ENCODE data around the gene GCDH. TPM values are rescaled to one million over a fixed set of nuclear protein-coding genes. Genes with fewer than 3 reads are reported as not detected.

Gene GCDH
- polyA plus RNA-seq (9.9 to 16.8 TPM (median 11.5 TPM) in 3 replicates), polyA minus RNA-seq (9.1 to 19.6 TPM (median 12.8 TPM) in 3 replicates)
- polyA plus RNA-seq (2011; ENCODE audit: low read depth), result 6.5 TPM
- polyA plus RNA-seq (2011; cell fraction: cytosol; rRNA removed), result 8.2 and 17.7 TPM in 2 replicates
- 17.5 and 18.0 TPM in 2 replicates for polyA plus RNA-seq (2011; cell fraction: nucleus; rRNA removed)
- polyA plus RNA-seq (2012; ENCODE audit: low replicate concordance), result 8.5 and 20.3 TPM in 2 replicates
- 13.8 TPM for polyA minus RNA-seq (2011; cell fraction: cytosol; rRNA and poly(A)+ RNA removed)
- polyA minus RNA-seq (2011; cell fraction: nucleus; rRNA and poly(A)+ RNA removed), result 7.6 and 9.6 TPM in 2 replicates

GRCh38 chr19:12890787-12891552, at the start of gene GCDH:
Gene GCDH, plus strand, starts transcription at chr19:12891160. Its CDS starts 145 bp downstream, at chr19:12891305.
- dilution Hi-C loops (cut with MboI; ENCODE audit: extremely low pct_ligation_motif_present, low sequenced_read_pairs), result no loop called here
- H3K4me3 ChIP-seq (ENCODE audit: control insufficient read depth in 2 of 3, extremely low read depth in 1 of 3, insufficient read depth in 2 of 3, low read depth in 1 of 3, low read length in 3 of 3), result peak within 1 kb of the TSS; percentile 72 to 95 (median 95)
- no peaks in the 10 kb centered on the region for H3K9me3 ChIP-seq (ENCODE audit: control insufficient read depth, low read depth, low read length)
- H3K36me3 ChIP-seq (ENCODE audit: control insufficient read depth in 2 of 2, extremely low read depth in 1 of 2, insufficient read depth in 2 of 2, low read length in 2 of 2), result peaks cover 4 to 16% of the 10 kb centered on the region in 2 experiments
- H3K4me1 ChIP-seq (ENCODE audit: control insufficient read depth, extremely low read depth, insufficient read depth, low read length), result peaks cover 7% of the 10 kb centered on the region
- DNase-seq (ENCODE audit: low read depth, low spot score) (peak; percentile 95), FAIRE-seq (peak; percentile 91)
- TF ChIP-seq EZH2 (IDR thresholded peaks at IDR 0.05; ENCODE audit: low read length), result no peak
- TF ChIP-seq, protein P1, sequence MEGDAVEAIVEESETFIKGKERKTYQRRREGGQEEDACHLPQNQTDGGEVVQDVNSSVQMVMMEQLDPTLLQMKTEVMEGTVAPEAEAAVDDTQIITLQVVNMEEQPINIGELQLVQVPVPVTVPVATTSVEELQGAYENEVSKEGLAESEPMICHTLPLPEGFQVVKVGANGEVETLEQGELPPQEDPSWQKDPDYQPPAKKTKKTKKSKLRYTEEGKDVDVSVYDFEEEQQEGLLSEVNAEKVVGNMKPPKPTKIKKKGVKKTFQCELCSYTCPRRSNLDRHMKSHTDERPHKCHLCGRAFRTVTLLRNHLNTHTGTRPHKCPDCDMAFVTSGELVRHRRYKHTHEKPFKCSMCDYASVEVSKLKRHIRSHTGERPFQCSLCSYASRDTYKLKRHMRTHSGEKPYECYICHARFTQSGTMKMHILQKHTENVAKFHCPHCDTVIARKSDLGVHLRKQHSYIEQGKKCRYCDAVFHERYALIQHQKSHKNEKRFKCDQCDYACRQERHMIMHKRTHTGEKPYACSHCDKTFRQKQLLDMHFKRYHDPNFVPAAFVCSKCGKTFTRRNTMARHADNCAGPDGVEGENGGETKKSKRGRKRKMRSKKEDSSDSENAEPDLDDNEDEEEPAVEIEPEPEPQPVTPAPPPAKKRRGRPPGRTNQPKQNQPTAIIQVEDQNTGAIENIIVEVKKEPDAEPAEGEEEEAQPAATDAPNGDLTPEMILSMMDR (optimal IDR thresholded peaks at IDR 0.05 in 1 of 3, IDR thresholded peaks at IDR 0.05 in 1 of 3, conservative IDR thresholded peaks at IDR 0.05 in 1 of 3; ENCODE audit: extremely low read depth in 1 of 3, insufficient read depth in 2 of 3, low read length in 3 of 3), result no peak
- peak within 1 kb of the TSS; percentile 77 for H3K9ac ChIP-seq (ENCODE audit: control insufficient read depth, extremely low read depth, insufficient read depth, low read length)
- no peaks in the 10 kb centered on the region for H3K27me3 ChIP-seq (ENCODE audit: control insufficient read depth, extremely low read depth, insufficient read depth, low read length)
- no peaks in the 10 kb centered on the region for H4K20me1 ChIP-seq (ENCODE audit: control insufficient read depth, extremely low read depth, insufficient read depth, low read length)
- H2AFZ ChIP-seq (ENCODE audit: control insufficient read depth, low read length), result peak within 1 kb of the TSS; percentile 90
- H3K4me2 ChIP-seq (ENCODE audit: control insufficient read depth, extremely low read depth, insufficient read depth, low read depth, low read length), result peak within 1 kb of the TSS; percentile 83
- H3K27ac ChIP-seq (ENCODE audit: control insufficient read depth, insufficient read depth, low read length), result peak within 1 kb of the TSS; percentile 80
- no peaks in the 10 kb centered on the region for H3K9me1 ChIP-seq (ENCODE audit: control insufficient read depth, extremely low read depth, insufficient read depth, low read length)
- peaks cover 10% of the 10 kb centered on the region for H3K79me2 ChIP-seq (ENCODE audit: control insufficient read depth, insufficient read depth, low read length)

- Histone ChIP-seq H3K27me3 (ENCODE audit: control insufficient read depth, extremely low read depth, insufficient read depth, low read length) (peaks cover 37% of the 10 kb centered on the region), H2AFZ (ENCODE audit: control insufficient read depth, low read length) (no peak overlapping the region), H3K36me3 (ENCODE audit: control insufficient read depth in 2 of 2, extremely low read depth in 1 of 2, insufficient read depth in 2 of 2, low read length in 2 of 2) (no peaks in the 10 kb centered on the region), H3K9me1 (ENCODE audit: control insufficient read depth, extremely low read depth, insufficient read depth, low read length) (no peaks in the 10 kb centered on the region), H4K20me1 (ENCODE audit: control insufficient read depth, extremely low read depth, insufficient read depth, low read length) (no peaks in the 10 kb centered on the region), H3K27ac (ENCODE audit: control insufficient read depth, insufficient read depth, low read length) (no peak overlapping the region), H3K9ac (ENCODE audit: control insufficient read depth, extremely low read depth, insufficient read depth, low read length) (no peak overlapping the region), H3K4me3 (ENCODE audit: control insufficient read depth in 2 of 3, extremely low read depth in 1 of 3, insufficient read depth in 2 of 3, low read depth in 1 of 3, low read length in 3 of 3) (no peak overlapping the region), H3K9me3 (ENCODE audit: control insufficient read depth, low read depth, low read length) (no peaks in the 10 kb centered on the region), H3K4me1 (ENCODE audit: control insufficient read depth, extremely low read depth, insufficient read depth, low read length) (peaks cover 15% of the 10 kb centered on the region), H3K79me2 (ENCODE audit: control insufficient read depth, insufficient read depth, low read length) (no peaks in the 10 kb centered on the region), H3K4me2 (ENCODE audit: control insufficient read depth, extremely low read depth, insufficient read depth, low read depth, low read length) (no peak overlapping the region)
- FAIRE-seq (no peak), DNase-seq (ENCODE audit: low read depth, low spot score) (no peak)
- TF ChIP-seq, protein P1 (optimal IDR thresholded peaks at IDR 0.05 in 1 of 3, IDR thresholded peaks at IDR 0.05 in 1 of 3, conservative IDR thresholded peaks at IDR 0.05 in 1 of 3; ENCODE audit: extremely low read depth in 1 of 3, insufficient read depth in 2 of 3, low read length in 3 of 3), result no peak
- TF ChIP-seq EZH2 (IDR thresholded peaks at IDR 0.05; ENCODE audit: low read length), result no peak
- dilution Hi-C loops (cut with MboI; ENCODE audit: extremely low pct_ligation_motif_present, low sequenced_read_pairs), result no loop called here
Measured at GRCh38 chr19:12842511-12842910, 48.4 kb upstream of the GCDH start.
